Measurements from ENCODE around the gene ZFX. TPM values are rescaled to one million over a fixed set of nuclear protein-coding genes. Genes with fewer than 3 reads are reported as not detected.

Gene ZFX
- total and polyA plus RNA-seq, 2 of the 8 experiments (the other 6 are each of a cell fraction or from before 2014, with no cell fraction given), result 2.8 to 22.0 TPM

DNA sequence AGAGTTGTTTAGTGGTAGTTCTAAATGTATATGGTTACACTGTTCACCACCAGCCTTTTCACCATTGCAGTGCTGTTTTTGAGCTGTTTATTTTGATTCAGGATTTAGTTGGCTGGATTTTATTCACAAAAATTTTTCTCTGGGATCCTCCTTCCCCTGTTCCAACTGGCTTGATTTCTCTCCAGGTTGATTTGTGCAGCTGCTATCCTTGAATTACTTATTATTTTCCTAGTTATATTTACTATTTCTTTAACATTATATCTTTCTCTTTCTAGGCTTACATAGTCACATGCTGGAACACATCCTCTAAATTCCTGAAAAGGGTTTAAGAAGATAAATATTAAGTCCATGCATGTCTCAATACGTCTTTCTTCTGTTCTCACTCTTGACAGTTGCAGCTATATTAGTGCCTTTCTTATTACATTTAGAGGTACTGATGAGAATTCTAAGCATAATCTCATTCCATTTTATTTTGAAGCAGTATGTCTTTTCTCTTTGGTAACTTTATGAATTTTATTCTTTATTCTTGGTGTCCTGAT is 82.2 kb downstream of the ZFX start:
- Histone ChIP-seq H2BK15ac (ENCODE audit: low read length) (no peak overlapping the region), H3K4me3 (ENCODE audit: extremely low read depth in 1 of 4, insufficient read depth in 2 of 4, low read depth in 3 of 4, low read length in 4 of 4) (no peak overlapping the region), H2BK5ac (ENCODE audit: low read depth, low read length) (no peak overlapping the region), H3K9ac (replicated peaks in 1 of 4; ENCODE audit: extremely low read depth in 1 of 4, low read depth in 3 of 4, low read length in 3 of 4) (no peak overlapping the region), H3K56ac (replicated peaks; ENCODE audit: insufficient read length, low read depth, low read length) (no peak overlapping the region), H4K91ac (replicated peaks; ENCODE audit: insufficient read length, low read length) (no peak overlapping the region), H3K36me3 (ENCODE audit: control insufficient read depth in 2 of 4, insufficient read depth in 4 of 4, low read length in 3 of 4) (no peaks in the 10 kb centered on the region), H3K4me2 (ENCODE audit: insufficient read depth in 1 of 2, low read depth in 2 of 2, low read length in 2 of 2) (no peak overlapping the region), H2AK5ac (ENCODE audit: low read depth, low read length) (no peak overlapping the region), H3K9me3 (ENCODE audit: insufficient read depth in 2 of 2, low read depth in 1 of 2, low read length in 1 of 2) (no peaks in the 10 kb centered on the region), H3K27me3 (replicated peaks in 1 of 4; ENCODE audit: control insufficient read depth in 3 of 4, extremely low read depth in 1 of 4, insufficient read depth in 3 of 4, low read length in 3 of 4) (no peaks in the 10 kb centered on the region), H3K79me2 (ENCODE audit: control insufficient read depth in 1 of 2, insufficient read depth in 2 of 2, low read length in 2 of 2) (no peaks in the 10 kb centered on the region), H2BK12ac (ENCODE audit: low read depth, low read length) (no peak overlapping the region), H2BK20ac (ENCODE audit: low read length) (no peak overlapping the region), H4K20me1 (replicated peaks in 1 of 2; ENCODE audit: control insufficient read depth in 1 of 2, insufficient read depth in 2 of 2, low read length in 2 of 2) (no peaks in the 10 kb centered on the region), H3K23ac (ENCODE audit: insufficient read length) (no peak overlapping the region), H3K27ac (ENCODE audit: low read depth, low read length) (no peak overlapping the region), H3K4me1 (replicated peaks in 1 of 4; ENCODE audit: control insufficient read depth in 3 of 4, insufficient read depth in 4 of 4, low read length in 3 of 4) (no peaks in the 10 kb centered on the region), H4K5ac (ENCODE audit: insufficient read length, low read depth, low read length) (no peak overlapping the region), H2BK120ac (replicated peaks; ENCODE audit: low read depth, low read length) (no peak overlapping the region), H3K4ac (replicated peaks; ENCODE audit: insufficient read length, low read depth, low read length) (no peak overlapping the region), H3K18ac (ENCODE audit: extremely low read depth, low read length) (no peak overlapping the region), H2AFZ (ENCODE audit: low read length) (no peak overlapping the region), H3K23me2 (ENCODE audit: low read depth, low read length) (no peaks in the 10 kb centered on the region), H4K8ac (ENCODE audit: extremely low read depth, insufficient read depth, low read length) (no peak overlapping the region), H3K79me1 (ENCODE audit: low read depth, low read length) (no peaks in the 10 kb centered on the region), H3K14ac (ENCODE audit: insufficient read length) (no peak overlapping the region)
- ChIA-PET POLR2A (ENCODE audit: partially characterized antibody) (no interaction called here), CTCF (ENCODE audit: partially characterized antibody) (interaction anchor here (1.1 kb wide), 1 partner anchor 11 kb away, joined by 3 read pairs; no protein-coding TSS in a partner anchor)
- no peak for TF ChIP-seq KDM5A (IDR thresholded peaks at IDR 0.05; ENCODE audit: low read length)
- TF ChIP-seq TEAD4 (IDR thresholded peaks at IDR 0.05; ENCODE audit: low read depth, low read length), result no peak
- TF ChIP-seq JUND (IDR thresholded peaks at IDR 0.05; ENCODE audit: low read length), result no peak
- no peak for TF ChIP-seq CBX8 (IDR thresholded peaks at IDR 0.05; ENCODE audit: borderline replicate concordance, low read depth, low read length)
- no peak for TF ChIP-seq NANOG (IDR thresholded peaks at IDR 0.05; ENCODE audit: insufficient read depth, low read depth, low read length, poor library complexity, severe bottlenecking)
- no peak for TF ChIP-seq ZNF274 (IDR thresholded peaks at IDR 0.05; ENCODE audit: borderline replicate concordance, extremely low read depth, low read length)
- FAIRE-seq, result no peak
- WGBS, 2 experiments (ENCODE audit: extremely low coverage in 1 of 2, insufficient coverage in 1 of 2, insufficient read length in 1 of 2, insufficient replicate concordance in 2 of 2, low coverage in 1 of 2, low lambda C conversion rate in 2 of 2, missing lambda C conversion rate in 1 of 2), result 75% methylated on average over 1 of the region's 1 CpG; no CpG with 5 or more reads in 1 of the 2 experiments
- no peak for DNase-seq (ENCODE audit: low read depth in 1 of 2, low spot score in 2 of 2)

Measured in H1 (cell line).